Measurements from ENCODE around the gene GFPT2.

GFPT2 gene

DNA sequence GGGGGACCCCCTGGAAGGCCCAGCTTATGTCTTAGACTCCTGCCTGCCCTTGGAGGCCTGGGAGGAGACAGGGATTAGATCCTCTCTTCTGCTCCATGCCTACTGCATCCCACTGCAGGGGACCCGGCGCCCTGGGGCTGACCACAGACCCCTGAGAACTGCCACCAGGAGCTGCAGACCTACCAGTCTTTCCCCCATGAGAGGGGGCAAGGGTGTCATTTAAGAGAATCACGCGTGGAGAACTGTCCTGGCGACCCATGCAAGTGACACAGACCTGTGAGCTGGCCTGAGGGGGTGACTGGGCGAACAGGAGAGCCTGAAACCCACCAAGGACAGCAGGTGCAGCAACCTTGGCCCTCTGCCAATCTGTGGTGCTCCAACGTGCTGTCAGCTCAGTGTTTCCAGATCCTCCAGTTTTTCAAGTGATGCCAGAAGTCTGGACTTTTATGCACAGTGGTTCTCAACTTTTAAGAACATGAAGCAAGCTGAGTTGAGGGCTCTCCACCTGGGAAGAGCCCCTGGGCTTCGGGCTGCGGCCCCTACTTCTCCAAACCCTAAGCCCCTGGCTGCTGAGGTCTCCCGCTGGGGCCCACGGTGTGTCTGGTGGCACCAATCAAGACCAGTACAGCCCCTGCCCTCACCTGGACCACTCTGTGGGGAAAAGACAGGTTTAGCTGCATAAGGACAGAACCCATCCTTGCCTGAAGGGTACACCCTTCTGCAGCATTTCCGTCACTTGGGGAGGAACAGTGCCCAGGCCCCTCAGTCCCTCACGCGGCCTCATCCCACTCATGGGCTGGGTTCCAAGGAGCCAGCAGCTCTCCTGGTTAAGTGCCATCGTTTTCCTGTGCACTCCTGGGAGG, 18.2 kb downstream of the GFPT2 start:
- no peak for DNase-seq (ENCODE audit: low read depth in 1 of 2, low spot score in 1 of 2)

DNA sequence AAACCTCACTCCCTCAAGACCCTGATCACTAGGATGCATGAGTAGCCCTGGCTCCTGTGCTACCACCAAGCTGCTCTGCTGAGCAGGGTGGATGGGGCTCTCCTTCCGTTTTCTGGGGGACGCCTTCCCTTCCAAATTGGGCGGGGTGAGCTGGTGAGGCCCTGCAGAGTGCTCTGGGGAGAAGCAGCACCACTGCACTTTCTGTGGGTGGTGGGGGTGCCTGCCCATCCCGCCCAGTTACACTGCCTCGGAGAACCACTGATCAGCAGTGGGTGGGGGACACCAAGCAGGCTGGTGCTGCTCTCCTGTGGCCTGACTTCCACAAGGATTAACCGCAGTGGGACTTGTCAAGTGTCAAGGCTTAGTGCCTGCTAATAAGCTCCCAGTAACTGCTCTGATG, 19.0 kb downstream of the GFPT2 start:
- DNase-seq (ENCODE audit: low read depth in 1 of 2, low spot score in 1 of 2), result no peak

DNA sequence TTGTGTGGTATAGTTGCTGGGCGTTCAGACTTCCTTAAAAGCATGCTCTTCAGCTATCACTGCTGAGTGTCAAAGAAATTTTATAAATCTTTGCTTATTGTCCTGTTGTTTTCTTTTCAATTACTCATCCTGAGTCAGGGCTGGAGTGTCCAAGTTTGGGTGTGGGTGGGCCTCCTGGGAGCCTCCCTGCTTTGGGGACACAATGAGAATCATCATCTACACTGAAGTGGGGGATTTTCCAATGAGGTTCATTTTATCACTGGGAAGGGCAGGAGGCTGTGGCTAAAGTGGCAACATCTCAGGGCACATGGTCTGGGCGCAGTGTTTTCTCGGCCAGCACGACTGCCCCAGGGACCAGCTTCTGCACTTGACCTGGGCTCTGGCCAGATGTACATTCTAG, 19.5 kb downstream of the GFPT2 start:
- DNase-seq (ENCODE audit: low read depth in 1 of 2, low spot score in 1 of 2), result no peak

DNA sequence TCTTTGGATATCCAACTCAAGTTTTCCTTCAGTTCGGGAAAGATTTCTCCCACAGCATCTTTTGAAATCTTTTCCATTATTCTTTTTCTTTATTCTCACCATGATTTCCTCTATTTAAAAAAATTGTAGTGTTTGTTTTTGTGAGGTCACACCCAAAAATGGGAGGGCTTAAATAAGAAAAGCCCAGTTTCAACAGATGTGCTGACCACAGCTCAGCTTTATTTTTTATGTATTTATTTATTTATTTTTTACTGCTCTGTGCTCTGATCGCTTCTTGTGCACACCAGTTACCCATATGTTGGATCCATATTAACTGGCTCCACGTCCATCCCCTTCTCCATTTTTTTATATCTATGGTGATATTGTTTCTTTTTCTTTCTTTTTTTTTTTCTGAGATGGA, 20.3 kb downstream of the GFPT2 start:
- no peak for DNase-seq (ENCODE audit: low read depth in 1 of 2, low spot score in 1 of 2)

DNA sequence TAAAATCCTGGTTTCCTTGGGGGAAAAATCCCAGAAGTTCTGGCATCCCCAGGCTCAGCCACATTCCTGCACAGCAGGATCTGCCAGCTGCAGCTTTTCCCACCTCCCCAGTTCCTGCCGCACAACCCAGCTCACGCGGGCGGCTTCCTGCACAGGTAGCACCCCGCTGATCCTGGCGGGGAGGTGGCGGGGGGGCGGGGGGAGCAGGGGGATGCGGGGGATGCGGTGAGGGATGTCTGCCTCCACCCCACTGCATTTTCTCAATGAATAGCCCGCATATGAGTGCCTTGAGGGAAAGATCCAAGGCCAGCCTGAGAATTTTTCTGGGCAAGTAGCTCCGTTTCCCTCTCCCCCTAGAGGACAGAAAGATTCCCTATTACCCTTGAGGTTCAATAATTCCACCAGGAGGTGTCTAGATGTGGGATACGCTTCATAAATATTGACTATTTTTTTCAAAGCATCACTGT, 21.1 kb downstream of the GFPT2 start:
- DNase-seq (ENCODE audit: low read depth in 1 of 2, low spot score in 1 of 2), result no peak

DNA sequence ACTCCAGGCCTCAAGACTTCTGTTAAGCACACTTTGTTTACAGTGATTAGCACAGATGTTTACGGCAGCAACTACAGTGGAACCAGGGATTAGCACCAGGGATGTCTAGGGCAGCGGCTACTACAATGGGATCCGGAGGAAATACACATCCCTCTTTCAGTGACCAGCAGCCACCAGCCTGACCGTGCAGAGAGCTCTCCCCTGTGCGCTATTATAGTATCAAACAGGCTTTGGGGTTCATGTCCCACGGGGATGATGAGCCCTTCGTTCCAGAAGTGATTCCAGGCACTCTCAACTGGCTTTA, 21.5 kb downstream of the GFPT2 start:
- no peak for DNase-seq (ENCODE audit: low read depth in 1 of 2, low spot score in 1 of 2)

DNA sequence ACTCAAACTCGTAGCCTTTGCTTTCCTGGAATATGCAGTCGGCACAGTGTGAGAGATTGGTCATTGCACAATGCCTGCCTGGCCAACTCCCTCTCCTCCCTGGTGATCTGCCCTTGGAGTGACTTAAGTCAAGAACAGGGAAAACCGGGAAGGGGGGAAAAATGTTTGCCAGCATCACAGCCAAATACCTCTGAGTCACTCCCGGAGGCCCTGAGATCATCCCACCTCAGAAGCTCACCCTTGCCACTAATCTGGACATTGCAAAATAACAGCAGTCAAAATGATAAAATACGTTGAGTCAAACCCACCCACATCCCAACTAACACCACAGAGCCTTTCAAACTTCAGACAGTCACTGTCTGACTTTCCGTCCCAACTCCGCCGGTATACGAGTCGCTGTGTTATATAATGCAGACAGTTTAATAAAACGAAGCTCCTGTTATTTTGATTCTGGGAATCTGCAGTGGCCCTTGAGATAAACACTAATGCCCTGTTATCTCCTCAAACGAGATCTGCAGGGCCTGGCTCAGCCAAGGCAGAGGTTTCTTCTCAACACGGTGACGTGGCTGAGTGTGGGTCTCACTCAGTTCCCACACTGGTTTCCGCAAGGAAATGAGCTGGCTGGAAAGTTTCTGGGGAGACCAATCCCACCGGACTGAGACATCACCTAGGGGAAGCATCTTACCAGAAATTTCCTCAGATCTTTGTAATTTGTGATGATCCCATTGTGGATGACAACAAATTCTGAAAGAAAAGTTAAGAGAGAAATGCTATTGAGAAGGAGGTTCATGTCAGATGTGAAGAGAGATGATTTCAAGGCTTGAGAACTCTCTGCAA, 22.1 kb downstream of the GFPT2 start:
- DNase-seq (ENCODE audit: low read depth in 1 of 2, low spot score in 1 of 2), result no peak

DNA sequence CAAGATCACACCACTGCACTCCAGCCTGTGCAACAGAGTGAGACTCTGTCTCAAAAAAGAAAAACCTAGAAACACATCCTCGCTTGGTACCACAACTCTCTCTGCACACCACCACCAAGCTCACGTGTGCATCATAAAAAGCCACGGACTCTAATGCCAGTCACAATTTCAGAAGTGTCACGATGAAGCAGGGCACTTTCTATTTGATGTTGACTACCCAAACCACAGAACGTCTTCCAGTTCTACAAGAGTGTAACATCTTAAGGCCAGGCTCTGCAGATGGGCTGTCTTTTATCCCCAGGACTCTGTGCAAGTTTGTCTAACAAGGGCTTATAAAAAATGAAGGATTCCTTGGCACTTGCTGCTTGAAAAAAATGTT, 22.9 kb downstream of the GFPT2 start:
- DNase-seq (ENCODE audit: low read depth in 1 of 2, low spot score in 1 of 2), result no peak

DNA sequence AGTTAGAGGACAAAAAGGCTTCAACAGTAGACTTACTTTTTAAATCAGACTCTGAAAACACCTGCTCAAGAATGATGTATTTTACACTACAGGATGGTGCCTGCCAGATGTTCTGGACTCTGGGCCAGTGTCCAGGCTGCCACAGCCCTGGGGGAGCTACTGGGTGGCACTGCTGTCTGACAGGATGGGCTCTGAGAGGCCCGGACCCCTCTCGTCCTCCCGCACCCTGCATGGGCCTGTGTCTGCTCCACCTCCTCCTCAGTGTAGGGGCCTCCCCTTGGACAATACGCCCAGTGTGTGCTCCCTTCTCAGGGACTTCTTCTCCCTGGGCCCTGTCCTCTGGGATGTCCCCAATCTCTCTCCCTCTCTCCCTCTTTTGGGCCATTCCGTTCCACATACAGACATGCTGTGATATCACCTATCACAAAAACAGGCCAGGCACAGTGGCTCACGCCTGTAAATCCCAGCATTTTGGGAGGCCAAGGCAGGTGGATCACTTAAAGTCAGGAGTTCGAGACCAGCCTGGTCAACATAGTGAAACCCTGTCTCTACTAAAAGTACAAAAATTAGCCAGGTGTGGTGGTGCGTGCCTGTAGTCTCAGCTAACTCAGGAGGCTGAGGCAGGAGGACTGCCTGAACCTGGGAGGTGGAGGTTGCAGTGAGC, 23.4 kb downstream of the GFPT2 start:
- DNase-seq (ENCODE audit: low read depth in 1 of 2, low spot score in 1 of 2), result no peak

DNA sequence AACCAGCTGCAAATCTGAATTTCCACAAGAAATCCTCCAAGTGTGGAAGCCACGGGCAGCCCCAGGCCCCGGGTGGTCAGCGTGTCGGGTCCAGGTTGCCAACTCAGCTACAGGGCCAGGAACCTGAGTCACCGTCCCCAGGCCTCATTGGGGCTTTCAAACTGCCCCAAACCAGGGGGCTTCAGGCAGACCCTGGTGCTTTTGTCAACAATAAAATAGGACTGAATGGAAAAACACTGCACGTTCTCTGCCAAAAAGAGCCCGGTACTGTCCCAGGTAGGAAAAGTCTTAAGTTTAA, 24.0 kb downstream of the GFPT2 start:
- no peak for DNase-seq (ENCODE audit: low read depth in 1 of 2, low spot score in 1 of 2)

DNA sequence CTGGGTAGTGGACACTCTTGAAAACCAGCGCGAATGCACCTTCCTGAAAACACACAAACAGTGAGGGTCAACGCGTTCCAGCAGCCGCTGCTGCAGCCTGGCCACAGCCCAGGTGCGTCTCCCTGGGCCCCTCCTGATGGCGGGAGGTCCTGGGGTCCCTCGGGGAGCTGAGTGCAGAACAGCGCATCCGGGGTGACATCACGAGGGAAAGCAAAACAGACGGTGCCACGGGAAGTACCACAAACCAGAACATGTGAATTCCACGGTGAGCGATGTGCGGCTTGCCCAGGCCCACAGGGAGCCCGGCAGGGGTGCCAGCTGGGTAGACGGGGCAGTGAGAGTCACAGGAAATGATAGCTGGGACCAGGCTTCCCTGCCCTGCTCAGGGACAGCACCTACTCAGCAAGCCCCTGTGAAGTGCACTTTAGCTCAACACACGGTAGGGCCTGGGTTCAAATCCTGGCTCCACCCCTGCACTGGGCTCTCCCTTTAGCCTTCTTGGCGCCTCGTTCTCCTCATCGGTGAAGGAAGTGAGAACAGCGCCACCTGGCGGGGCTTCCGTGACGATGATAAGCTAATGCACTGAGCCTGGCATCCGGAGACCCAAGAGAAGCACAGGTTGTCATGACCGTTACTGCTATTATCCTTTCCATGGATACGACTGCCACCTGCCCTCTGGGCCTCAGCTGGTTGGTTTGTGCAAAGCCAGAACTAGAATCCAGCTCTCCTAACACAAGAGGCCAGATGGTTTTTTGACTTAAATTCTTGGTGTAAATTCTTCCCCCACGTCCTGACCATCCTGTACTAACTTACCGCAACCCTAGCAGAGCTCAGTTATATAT, 24.6 kb downstream of the GFPT2 start:
- DNase-seq (ENCODE audit: low read depth in 1 of 2, low spot score in 1 of 2), result peak; percentile 71 to 81

DNA sequence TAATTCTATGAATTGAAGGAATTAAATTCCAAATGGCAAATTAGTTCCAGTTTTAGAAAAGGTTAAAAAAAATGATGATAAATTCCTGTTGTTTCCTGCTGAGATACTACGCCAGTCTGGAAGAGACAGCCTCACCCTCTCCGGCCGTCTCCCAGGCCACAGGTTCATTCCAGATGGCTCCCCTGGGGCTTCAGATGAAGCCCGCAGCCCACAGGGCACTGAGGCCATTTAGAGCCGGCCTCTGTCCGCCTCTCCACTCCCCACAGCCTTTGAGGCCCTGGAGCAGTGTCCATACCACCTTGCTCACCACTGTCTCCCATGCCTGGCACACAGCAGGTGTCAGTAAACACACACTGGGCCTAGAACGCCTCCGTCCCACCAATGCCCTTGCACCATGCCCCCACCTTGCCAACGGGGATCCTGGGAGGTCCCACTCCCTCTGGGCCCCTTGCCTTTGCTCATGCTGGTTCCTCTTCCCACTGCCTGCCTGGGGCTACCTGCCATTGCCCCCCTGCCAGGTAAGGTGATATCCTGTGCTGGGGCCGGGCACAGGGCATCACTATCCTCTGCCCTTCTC, 26.1 kb downstream of the GFPT2 start:
- DNase-seq (ENCODE audit: low read depth in 1 of 2, low spot score in 1 of 2), result no peak

DNA sequence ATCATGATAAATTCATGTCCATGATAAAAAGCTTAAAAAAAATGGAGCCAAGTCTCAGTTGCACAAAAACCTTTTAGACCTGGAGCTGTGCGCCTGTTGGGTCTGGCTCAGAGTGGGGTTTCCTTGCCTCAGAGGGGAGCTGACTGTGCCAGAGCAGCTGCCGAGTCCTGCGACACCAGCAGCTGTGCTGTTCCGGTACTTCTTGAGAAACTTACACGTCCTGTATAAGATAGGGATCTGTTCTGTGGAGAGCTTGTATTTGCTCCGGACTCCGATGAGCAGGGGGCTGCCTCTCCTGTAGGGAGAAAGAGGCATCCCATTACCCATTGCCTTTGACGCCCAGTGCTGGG, 28.6 kb downstream of the GFPT2 start:
- no peak for DNase-seq (ENCODE audit: low read depth in 1 of 2, low spot score in 1 of 2)

DNA sequence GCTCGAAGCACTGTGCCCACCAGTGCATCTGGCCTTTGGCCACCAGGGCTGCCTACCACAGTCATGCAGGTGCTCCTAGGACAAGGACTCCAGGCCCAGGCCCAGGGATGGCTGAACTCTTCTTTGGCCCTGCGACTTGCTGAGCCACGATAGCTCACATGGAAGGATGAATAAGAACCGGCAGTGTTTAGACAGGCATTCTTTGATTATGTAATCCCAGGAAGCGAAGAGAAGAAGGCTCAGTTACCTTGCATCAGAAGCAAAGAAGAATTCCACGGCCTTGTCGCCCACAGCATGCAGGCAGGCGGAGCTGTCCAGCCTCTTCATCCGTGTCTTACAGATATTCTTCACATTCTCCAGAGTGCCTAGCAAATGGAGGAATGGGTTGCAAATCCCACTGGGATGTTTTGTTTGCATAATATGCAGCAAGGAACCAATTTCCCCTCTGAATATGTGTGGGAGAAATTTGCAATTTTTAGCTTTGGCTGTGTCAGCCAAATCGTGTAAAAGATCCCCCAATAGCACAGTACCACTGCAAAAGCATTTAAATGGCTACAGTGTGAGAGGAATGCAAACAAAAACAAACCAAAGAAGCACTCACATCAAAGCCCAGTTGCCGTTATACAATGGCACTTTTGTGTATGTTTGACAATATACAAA, 29.1 kb downstream of the GFPT2 start:
- DNase-seq (ENCODE audit: low read depth in 1 of 2, low spot score in 1 of 2), result no peak

DNA sequence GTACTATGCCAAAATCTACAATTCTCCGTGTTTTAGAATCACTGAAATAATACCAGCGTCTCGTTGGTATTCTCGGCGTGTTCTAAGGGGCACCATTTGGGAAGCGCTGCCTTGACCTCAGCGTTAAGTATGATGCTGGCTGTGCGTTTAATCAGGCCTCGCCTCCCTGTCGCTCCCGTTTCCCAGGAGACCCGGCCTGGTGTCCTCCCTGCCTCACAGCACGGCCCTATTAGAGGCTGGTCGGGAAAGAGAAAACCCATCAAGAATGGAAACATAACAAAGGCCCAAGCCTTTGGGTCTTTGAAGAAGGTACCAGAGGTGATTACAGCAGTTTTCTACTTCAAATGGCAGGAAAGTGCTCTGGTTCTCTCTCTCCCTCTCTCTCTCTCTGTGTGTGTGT, 30.0 kb downstream of the GFPT2 start:
- DNase-seq (ENCODE audit: low read depth in 1 of 2, low spot score in 1 of 2), result no peak

DNA sequence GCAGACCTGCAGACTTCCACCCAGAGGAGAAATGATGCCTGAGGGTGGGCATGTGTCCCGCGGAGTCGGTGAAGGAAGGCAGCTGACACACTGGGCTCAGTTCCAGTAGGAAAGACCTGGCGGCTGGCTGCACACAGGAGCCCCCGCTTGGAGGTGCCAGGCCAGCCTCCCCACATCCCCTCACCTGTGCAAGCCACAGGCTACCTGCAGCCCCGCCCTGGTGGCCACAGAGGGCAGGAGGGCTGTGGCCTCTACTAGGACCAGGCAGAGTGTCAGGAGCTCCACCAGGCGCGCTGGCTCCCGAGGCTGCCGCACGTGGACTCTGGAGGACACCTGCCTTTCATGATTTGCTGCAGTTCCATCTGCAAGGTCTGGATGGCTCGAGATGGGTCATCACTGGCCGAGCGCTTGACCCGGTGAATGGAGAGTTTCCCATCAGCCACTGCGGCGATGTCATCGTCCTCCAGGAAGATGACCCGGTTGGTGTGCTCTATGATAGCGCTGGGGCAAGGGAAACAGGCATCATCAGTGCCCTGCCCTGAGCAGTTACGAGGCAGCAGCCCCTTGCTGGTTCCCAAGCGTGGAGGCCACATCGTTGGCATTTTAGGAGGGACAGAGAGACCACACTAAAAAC, 34.6 kb downstream of the GFPT2 start:
- no peak for DNase-seq (ENCODE audit: low read depth in 1 of 2, low spot score in 1 of 2)

DNA sequence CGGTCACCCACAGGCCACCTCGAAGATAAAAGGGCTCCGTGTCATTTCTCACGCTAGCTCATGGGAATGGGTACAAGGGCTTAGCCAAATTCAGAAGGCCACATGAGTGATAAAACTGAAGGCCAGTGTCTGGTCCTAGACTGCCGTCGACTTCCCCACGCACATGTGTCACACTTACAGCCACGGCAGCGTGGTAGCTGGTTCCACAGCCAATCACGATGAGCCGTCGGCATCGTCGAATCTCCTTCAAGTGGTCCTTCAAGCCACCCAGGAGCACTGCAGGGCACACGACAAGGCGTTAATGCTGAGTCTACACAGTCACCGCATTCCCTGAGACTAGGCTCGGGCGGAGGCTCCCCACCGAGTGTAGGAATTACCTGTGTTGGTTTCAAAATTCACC, 36.5 kb downstream of the GFPT2 start:
- DNase-seq (ENCODE audit: low read depth in 1 of 2, low spot score in 1 of 2), result no peak

DNA sequence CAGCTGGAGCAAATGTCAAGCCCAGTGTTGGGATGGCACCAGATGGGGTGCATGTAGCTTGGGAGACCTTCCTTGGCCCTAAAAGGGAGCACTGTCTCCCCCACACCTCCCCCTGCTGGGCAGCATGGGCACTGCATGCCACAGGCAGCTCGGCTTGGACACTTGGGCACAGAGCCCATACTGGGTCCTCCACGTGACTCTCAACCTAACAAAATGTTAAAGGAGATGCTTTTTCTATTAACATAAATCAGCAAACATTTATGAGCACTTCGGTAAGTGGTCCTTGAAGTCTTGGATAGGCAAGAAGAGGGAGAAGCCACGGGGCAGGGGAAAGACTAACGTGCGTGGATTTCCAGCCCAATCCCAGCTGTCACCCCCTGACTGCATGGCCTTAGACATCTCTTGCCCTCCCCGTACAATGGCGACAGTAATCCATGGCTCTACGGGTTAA, 37.3 kb downstream of the GFPT2 start:
- peak; percentile 56 to 64 for DNase-seq (ENCODE audit: low read depth in 1 of 2, low spot score in 1 of 2)

DNA sequence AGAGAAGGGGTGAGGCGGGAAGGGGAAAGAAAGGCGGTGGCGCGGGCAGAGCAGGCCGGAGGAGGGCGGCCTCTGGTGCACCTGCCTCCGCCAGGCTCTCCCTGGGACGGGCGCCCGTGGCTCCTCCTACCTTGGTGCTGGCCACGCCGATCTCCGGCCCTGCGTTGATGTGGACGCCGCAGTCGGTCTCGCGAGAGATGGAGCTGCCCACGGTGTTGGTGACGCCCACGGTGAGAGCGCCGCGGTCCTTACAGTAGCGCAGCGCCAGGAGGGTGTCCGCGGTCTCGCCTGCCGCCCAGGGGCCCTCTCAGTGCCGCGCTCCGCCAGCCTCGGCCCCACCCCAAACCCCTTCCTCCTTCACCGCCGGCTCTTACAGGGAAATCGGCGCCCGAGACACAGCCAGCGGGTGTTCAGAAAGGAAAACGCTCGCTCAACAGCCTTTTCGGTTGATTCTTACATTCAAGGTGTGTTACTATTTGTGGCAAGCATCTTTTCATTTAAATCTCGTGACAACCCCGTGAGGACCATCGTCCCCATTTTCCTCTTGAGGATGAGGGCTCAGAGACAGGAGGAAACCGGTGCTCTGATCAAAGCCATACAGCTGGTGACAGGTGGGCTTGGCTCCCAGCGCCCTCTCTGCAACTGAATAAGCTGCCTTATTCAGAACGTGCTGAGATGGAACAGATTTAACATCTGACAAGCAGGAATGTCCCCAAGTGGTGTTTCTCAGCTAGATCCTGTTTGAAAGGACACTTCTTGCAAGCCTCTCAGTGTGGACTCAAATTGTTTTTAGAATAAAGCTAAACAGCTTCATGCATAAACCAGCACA, 39.2 kb downstream of the GFPT2 start:
- DNase-seq (ENCODE audit: low read depth in 1 of 2, low spot score in 1 of 2), result no peak

All from activated T-helper 1 cell treated with anti-CD3 and anti-CD28 coated beads, Interleukin-2, amount 50 U/mL, for 16 hours (primary cell).